NCI-H446 treated with DMSO at 0.1 percent for 48 hours (cell line): ENCODE measurements around the gene DGUOK.
"Not testable (repeated sequence)": the region's sequence is repeated elsewhere in the genome, so short reads cannot be mapped to it uniquely, and the experiment has no call there.

Experiments
- DNase-seq: peaks from one replicate; lab custom pipeline; 2025; lab: John Stamatoyannopoulos, UW

Gene DGUOK

DNA sequence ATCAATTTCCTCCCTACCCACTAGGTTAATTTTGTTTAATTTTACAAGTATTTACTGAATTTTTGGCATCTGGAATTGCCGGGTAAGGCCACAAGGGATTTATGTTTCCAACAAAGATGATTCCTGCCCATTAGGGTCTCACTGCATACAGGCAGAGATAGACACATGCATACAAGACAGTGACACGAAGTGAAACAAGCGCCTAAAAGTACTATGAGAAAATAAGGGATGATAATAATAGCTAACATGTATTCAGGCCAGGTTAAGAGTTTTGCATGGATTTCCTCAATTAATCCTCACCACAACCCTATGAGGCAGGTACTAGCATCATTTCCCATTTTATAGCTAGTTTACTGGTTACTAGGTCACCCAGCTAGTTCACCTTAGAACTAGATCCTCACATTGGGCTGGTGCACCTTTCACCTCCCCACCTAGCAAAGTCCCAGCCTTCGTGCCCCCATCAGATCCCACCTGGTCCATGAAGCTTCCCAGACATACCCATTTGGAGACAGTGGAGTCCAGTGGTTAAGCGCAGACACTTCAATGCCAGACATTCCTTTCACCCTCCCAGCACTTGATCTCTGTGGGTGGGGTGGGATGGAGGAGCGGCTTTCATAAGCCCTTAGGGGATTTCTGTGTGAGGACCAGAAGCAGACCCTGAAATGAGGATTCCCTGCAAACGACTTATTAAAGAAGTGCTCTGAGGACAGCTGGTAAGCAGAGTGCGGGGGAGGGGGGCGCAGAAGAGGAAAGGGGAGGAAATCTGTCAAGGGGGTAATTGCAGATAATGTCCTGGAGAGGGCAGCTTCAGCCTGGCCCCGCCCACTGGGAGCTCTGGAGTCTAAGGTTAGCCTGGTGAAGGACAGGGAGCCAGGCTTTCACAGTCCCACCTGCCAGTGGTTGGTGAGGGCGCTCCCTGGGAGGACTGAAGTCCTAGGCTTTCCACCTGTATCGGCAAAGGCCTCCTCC lies 5.8 kb upstream of the DGUOK start:
- no peak for DNase-seq

DNA sequence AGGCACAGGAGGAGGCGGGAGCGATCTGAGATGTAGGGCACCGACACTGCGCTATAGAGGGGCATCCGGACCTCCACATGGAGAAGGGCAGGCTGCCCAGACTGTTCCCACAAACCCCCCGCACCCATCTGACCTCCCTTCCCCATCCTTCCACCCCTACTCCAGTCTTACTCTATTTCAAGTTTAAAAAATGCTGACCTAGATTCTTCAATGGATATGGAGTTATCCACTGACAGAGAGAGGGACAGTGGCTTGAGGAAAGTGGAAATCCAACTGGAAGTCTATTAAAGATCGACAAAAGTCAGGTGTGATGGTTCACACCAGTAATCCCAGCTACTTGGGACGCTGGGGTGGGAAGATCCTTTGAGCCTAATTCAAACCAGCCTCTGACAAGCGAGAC lies 5.1 kb upstream of the DGUOK start:
- DNase-seq, result no peak

DNA sequence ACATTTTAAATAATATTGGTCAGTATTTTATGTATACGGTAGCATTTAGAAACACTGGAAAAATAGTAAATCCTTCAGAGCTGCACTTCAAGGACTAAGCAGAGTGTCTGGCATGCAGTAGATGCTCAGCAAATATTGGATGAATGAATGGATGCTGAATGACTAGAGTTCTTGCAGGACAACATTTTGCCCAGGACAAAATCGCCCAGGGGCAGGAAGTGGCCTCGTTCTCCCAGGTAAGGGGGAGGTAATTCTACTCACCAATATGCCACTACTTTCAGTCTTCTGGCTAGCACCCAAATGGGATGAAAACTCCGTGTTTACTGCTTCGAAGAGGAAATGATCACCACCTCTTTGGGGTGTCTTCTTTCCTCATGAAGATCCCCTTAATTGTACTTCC lies 4.0 kb upstream of the DGUOK start:
- DNase-seq, result no peak

GRCh38 chr2:73925033-73925704 lies 1.5 kb upstream of the DGUOK start:
- no peak for DNase-seq

DNA sequence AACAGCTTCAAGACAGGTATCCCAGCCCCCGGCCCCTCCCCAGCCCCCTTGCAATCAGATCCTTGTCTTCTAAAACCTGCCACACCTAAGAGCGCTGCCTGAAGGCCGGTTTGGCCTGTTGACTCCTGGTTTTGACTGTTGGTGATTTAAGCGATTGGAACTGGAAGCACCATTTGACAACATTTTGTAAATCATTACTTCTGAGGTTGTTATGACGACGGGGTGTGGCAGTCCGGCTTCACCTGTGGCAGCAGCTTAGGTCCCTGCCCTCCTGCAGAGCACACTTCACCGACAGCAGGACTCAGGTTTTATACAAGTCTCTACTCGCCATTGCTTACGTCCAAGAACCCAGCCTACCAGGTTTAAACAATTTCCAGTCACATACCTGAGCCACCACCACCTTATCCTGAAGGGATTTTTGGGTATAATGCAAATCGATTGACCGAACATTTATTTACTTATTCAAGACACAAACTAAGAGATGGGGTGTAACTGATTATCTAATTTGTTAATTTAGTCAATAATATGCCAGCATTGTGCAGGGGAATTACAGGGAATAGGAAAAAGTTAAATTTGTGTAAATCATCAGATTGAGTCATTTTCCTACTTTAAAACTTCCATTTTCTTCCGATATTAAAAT lies 707 bp upstream of the DGUOK start:
- DNase-seq, result no peak

GRCh38 chr2:73927344-73927743 lies 664 bp downstream of the DGUOK start:
- DNase-seq, result no peak

GRCh38 chr2:73928963-73929347 lies 2.3 kb downstream of the DGUOK start:
- DNase-seq, result no peak

- DNase-seq, result no peak
Observed at GRCh38 chr2:73930386-73930785, 3.7 kb downstream of the DGUOK start.

- no peak for DNase-seq
Observed at GRCh38 chr2:73931531-73932500, 5.1 kb downstream of the DGUOK start.

GRCh38 chr2:73933194-73933593 lies 6.5 kb downstream of the DGUOK start:
- no peak for DNase-seq

- DNase-seq, result no peak
Observed at GRCh38 chr2:73935641-73936040, 9.0 kb downstream of the DGUOK start.

GRCh38 chr2:73937103-73937885 lies 10.6 kb downstream of the DGUOK start:
- DNase-seq, result no peak

DNA sequence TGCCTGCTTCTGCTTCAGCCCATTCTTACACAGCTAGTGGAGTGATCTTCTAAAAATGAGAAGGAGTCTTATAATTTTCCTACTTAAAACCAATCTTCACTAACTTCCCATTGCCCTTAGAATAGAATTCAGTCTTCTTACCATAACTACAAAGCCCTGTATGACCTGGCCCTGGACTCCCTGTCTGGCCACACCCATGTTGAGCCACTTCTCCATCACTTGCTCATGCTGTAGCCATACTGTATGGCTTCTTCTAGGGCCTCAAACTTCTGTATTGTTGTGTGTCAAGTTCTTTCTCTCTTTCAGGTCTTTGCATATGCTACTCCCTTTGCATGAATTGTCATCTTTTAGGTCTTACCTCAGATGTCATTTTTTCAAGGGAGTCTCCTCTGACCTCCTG lies 11.2 kb downstream of the DGUOK start:
- DNase-seq, result no peak

- no peak for DNase-seq
Observed at GRCh38 chr2:73938718-73939352, 12.2 kb downstream of the DGUOK start.

DNA sequence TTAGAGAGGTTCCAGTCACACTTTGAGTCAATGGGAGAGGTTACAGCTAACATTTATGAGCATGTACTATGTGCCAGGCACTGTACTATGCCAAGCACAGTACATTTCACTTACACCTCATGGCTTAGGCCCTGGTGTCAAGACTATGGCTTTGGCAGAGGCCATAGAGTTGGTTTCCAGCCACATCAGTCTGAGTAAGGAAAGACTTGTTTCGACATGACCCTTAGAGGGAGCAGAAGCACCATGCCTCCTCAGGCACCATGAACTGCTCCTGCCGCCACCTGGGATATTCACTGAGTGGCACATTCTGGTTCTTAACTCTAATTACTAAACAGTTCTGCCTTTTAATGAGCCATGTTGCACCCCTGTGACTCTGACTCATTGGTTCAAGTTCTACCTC lies 12.7 kb downstream of the DGUOK start:
- no peak for DNase-seq

- not testable (repeated sequence) for DNase-seq
Observed at GRCh38 chr2:73940066-73940465, 13.4 kb downstream of the DGUOK start.

DNA sequence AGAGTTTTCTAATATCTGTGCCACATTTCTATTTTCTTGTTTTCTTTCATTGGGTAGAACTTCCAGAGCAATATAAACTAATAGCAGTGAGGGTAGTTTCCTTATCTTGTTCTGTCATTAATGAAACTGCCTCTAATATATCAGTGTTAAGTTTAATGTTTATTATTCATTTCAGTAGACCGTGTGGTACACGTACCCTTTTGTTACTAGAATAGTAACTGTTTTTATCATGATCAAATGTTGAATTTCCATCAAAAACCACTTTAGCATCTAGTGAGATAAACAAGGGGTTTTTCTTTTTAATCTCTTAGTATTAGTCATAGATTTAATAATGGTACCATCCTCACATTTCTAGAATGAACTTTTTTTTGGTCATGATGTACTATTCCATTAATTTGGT lies 16.0 kb downstream of the DGUOK start:
- no peak for DNase-seq

DNA sequence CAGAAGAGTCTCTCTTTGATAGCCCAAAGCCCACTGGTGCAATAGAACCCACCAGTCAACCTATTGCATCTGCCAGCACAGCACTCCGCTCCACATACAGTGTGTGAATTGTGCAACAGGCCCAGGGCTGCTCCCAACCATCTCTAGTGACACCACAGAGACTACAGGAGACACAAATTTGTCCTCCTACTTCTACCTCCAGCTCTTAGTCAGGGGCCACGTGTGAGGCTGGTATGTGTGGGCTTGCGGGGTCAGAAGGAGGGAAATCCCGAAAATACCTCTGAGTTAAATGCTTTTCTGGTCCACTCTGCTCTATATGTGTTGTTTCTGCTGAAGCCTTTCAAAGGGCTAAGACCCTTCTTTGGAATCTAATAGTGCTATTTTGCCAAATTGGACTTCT lies 18.0 kb downstream of the DGUOK start:
- DNase-seq, result no peak

DNA sequence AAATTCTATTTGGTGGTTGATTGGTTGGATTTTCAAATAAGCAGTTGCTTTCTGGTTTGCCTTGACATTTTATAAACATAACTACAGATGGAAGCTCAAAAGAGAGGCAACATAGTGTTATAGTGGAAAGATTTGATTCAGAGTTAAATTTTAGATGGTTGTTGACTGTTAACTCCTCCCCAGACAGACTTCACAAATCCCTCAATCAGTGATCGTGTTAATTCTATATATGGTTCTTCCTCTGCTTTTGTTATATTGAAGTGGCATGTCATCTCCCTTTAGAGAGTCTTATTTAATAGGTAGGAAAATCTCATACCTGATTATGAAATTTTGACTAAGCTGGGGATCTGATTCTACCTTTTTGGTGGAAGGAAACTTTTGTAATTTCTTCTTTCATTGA lies 19.5 kb downstream of the DGUOK start:
- no peak for DNase-seq

DNA sequence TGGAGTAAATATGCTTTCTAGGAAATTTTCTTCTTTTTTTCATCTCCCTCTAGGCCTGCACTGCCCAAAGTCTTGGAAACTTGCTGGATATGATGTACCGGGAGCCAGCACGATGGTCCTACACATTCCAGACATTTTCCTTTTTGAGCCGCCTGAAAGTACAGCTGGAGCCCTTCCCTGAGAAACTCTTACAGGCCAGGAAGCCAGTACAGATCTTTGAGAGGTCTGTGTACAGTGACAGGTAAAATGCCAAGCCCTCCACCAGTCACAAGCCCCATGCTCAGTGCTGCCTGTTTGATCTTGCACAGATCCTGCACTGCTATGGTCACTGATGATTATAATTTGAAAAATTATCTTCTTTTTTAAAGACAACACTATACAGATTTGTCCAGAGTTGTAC lies 20.0 kb downstream of the DGUOK start:
- DNase-seq, result no peak
